Mesothelial cell of epicardium (in vitro differentiated cells): ENCODE measurements around the gene RUSC1. TPM values are rescaled to one million over a fixed set of nuclear protein-coding genes. Genes with fewer than 3 reads are reported as not detected.
A peak's percentile ranks its signal among the peaks of the same experiment; 100 is the strongest.

Experiments
- DNase-seq, 2 experiments: peaks; one replicate each; pipeline ENCODE4 v3.0.0; 2021; ENCODE audit warnings: low spot score in 2 of 2; ENCODE audit not compliant: unreplicated experiment in 2 of 2
- H3K27ac Mint-ChIP-seq: 2 replicates; pipeline ENCODE4 v1.8.0; 2021; ENCODE audit warnings: mixed read lengths
- H3K27me3 Mint-ChIP-seq: 2 replicates; pipeline ENCODE4 v1.8.0; 2021; ENCODE audit warnings: low read depth, mixed read lengths
- H3K36me3 Mint-ChIP-seq: 2 replicates; pipeline ENCODE4 v1.8.0; 2021; ENCODE audit warnings: mixed read lengths
- H3K4me1 Mint-ChIP-seq: 2 replicates; pipeline ENCODE4 v1.8.0; 2021; ENCODE audit warnings: mixed read lengths
- H3K4me3 Mint-ChIP-seq: 2 replicates; pipeline ENCODE4 v1.8.0; 2021; ENCODE audit warnings: mild to moderate bottlenecking, moderate library complexity, mixed read lengths
- H3K9me3 Mint-ChIP-seq: 2 replicates; pipeline ENCODE4 v1.8.0; 2021; ENCODE audit warnings: mixed read lengths
- CTCF ChIP-seq: fragments of 200-600 bp; sonication (generic); IDR thresholded peaks from one replicate; pipeline ENCODE4 v1.5.0; 2021; ENCODE audit warnings: antibody characterized with exemption; ENCODE audit not compliant: unreplicated experiment
- total RNA-seq: library from RNA; stranded (reverse); gene quantifications from 3 replicates; pipeline ENCODE4 v1.2.1, GENCODE V29; 2021

RUSC1 gene
- total RNA-seq, 1 donor from 2014 or later: 55.5 TPM

DNA sequence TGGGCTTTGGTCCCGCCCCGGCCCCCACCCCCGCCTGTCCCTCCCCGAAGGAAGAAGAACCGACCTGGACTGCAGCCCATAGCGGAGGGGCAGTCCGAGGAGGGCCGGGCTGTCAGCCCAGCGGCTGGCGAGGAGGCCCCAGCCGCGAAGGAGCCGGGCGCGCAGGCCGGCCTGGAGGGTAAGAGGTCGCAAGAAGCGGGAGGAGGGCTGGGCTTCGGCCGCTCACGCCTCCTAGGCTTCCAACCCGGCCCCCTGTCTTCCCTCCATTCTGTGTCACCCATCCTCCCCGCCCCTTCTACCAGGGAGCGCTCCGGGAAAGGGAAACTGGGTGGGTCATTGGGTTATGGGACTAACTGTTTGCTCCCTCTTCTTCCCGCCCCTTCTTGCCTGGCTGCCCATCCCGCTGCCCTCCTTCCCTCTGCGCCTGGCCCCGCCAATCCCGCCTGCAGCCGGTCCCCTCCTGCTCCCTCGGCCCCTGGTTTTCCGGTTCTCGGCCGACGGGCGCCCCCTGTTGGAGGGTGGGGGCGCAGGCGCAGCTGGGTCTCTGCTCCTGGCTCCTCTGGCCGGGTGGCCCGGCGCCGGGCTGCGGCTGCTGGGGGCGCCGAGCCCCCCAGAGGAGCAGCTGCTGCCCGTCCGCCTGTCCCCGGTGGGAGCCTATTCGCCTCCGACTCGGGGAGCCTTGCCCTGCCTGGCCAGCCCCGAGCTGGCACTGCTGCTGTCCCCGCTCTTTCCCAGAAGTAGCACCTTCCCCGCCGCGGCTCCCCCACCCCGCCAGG is 2.4 kb downstream of the RUSC1 start:
- Mint-ChIP-seq H3K27ac (peak overlapping the region; percentile 66), H3K36me3 (peaks cover 10% of the 10 kb centered on the region), H3K4me3 (peak overlapping the region; percentile 89), H3K9me3 (no peaks in the 10 kb centered on the region), H3K27me3 (no peaks in the 10 kb centered on the region), H3K4me1 (peaks cover 41% of the 10 kb centered on the region)
- peak; percentile 94 for TF ChIP-seq CTCF
- DNase-seq: peak; percentile 88 to 97

DNA sequence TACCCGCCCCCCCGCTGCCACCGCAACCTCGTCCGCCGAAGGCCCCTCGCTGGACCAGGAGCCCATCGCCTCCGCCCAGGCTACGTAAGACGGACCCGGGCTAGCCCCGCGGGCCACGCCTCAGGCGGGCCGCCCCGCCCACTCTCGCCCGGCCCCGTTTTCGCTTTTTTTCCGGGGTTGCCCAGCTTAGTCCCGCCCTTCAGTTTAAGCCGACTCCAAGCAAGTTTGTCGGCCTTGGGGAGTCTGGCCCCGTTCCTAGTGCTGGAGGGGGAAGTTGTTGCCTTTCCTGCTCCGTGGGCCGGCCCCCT is 3.0 kb downstream of the RUSC1 start:
- Mint-ChIP-seq H3K36me3 (peaks cover 10% of the 10 kb centered on the region), H3K27ac (peak overlapping the region; percentile 87), H3K4me1 (peaks cover 41% of the 10 kb centered on the region), H3K9me3 (no peaks in the 10 kb centered on the region), H3K4me3 (peak overlapping the region; percentile 89), H3K27me3 (no peaks in the 10 kb centered on the region)
- DNase-seq: peak; percentile 60 to 84
- TF ChIP-seq CTCF: no peak

DNA sequence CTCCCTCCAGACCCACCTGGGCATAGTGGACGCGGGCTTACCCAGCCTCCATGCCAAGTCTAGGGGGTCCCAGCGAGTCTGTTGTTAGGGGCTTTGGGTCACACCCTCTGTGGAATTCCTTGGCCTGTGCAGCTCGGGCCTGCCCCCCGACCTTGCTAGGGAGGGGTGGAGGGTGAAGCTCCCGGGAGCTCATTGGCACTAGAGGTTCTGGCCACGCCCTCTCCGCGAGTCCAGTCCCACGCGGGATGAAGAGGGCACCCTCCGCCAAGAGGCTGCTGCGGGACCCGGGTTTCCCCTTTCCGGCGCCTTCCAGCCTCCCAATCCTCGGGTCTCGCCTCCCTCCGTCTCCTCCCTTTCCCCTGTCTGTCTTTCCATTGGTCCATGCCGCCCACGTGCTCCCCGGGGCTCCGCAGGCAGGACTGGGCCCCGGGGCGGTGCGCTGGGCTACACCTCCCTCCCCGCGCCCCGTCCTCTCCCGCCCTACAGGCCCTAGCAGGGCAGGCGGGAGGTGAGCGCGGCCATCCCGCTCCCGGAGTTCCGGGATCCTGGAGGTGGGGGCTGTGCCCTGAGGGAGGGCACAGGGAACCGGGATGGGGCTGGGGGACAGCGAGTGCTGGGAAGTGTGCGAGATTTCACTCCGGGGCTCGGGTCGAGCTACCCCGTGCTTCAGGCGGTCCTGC is 3.5 kb downstream of the RUSC1 start:
- H3K4me3 Mint-ChIP-seq: peak overlapping the region; percentile 89
- peak overlapping the region; percentile 87 for H3K27ac Mint-ChIP-seq
- peak; percentile 89 to 91 for DNase-seq
- H3K9me3 Mint-ChIP-seq: no peaks in the 10 kb centered on the region
- H3K27me3 Mint-ChIP-seq: no peaks in the 10 kb centered on the region
- no peak for TF ChIP-seq CTCF
- H3K4me1 Mint-ChIP-seq: peaks cover 38% of the 10 kb centered on the region
- peaks cover 5% of the 10 kb centered on the region for H3K36me3 Mint-ChIP-seq

- peaks cover 5% of the 10 kb centered on the region for H3K36me3 Mint-ChIP-seq
- no peaks in the 10 kb centered on the region for H3K27me3 Mint-ChIP-seq
- peak overlapping the region; percentile 89 for H3K4me3 Mint-ChIP-seq
- peaks cover 37% of the 10 kb centered on the region for H3K4me1 Mint-ChIP-seq
- peak in 1 of 2 experiments; percentile 61 for DNase-seq
- no peak for TF ChIP-seq CTCF
- H3K27ac Mint-ChIP-seq: peak overlapping the region; percentile 76
- no peaks in the 10 kb centered on the region for H3K9me3 Mint-ChIP-seq
These were observed 4.3 kb downstream of the RUSC1 start for GRCh38 chr1:155324717-155325602.

GRCh38 chr1:155325603-155325893 is 4.9 kb downstream of the RUSC1 start:
- Mint-ChIP-seq H3K27me3 (no peaks in the 10 kb centered on the region), H3K27ac (peak overlapping the region; percentile 75), H3K4me1 (peaks cover 31% of the 10 kb centered on the region), H3K9me3 (no peaks in the 10 kb centered on the region), H3K4me3 (peak overlapping the region; percentile 89), H3K36me3 (peaks cover 11% of the 10 kb centered on the region)
- no peak for TF ChIP-seq CTCF
- DNase-seq: no peak
